ENCODE data around the gene CRYGD.
"Not testable (repeated sequence)": the region's sequence is repeated elsewhere in the genome, so short reads cannot be mapped to it uniquely, and the experiment has no call there.

CRYGD gene

GRCh38 chr2:208101716-208102631, 22.4 kb downstream of the CRYGD start:
- Mint-ChIP-seq H3K9me3 (no peaks in the 10 kb centered on the region), H3K27ac (no peak overlapping the region), H3K4me1 (no peaks in the 10 kb centered on the region), H3K36me3 (no peaks in the 10 kb centered on the region), H3K4me3 (no peak overlapping the region)
- DNase-seq (ENCODE audit: low spot score in 2 of 2) (no peak), ATAC-seq (no peak)

DNA sequence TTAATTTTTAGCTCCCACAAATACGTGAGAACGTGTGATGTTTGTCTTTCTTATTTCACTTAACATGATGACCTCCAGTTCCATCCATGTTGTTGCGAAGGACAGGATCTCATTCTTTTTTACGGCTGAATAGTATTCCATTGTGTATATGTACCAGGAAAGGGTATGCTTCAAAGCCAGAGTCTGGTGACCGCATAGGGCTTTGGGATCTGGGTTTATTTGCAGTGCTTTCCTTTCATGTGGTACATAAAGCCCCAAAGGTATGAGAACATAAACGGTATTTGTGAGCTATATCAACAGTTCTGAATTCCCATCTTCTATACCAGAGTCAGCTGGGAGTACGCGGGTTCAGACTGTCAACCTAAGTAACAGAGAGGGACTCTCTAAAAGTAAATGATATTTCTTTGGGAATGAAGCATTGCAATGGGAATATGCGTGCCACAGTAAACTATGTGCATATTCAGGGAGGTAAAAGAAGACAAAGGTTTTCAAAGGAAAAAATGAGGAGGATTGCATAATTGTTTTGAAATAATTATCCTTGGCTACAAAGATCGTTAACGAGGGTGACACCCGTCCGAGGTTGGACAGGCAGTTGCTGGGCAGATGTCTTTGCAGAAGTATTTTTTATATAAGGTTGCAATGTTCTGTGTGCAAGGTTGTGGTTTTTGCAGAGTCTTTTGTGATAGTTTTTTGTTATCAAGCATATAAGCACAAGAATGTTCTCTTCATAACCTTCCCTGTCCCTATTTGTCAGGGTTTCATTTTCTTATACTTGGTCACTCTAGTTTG, 24.4 kb downstream of the CRYGD start:
- H3K36me3 Mint-ChIP-seq: no peaks in the 10 kb centered on the region
- H3K4me3 Mint-ChIP-seq: no peak overlapping the region
- no peaks in the 10 kb centered on the region for H3K4me1 Mint-ChIP-seq
- ATAC-seq (no peak), DNase-seq (ENCODE audit: low spot score in 2 of 2) (no peak)
- no peaks in the 10 kb centered on the region for H3K9me3 Mint-ChIP-seq
- H3K27ac Mint-ChIP-seq: no peak overlapping the region

- DNase-seq (ENCODE audit: low spot score in 2 of 2); H3K9me3 Mint-ChIP-seq; H3K36me3 Mint-ChIP-seq; ATAC-seq; H3K27ac Mint-ChIP-seq; H3K4me3 Mint-ChIP-seq; H3K4me1 Mint-ChIP-seq: not testable (repeated sequence)
Measured at GRCh38 chr2:208098701-208099100, 25.6 kb downstream of the CRYGD start.

DNA sequence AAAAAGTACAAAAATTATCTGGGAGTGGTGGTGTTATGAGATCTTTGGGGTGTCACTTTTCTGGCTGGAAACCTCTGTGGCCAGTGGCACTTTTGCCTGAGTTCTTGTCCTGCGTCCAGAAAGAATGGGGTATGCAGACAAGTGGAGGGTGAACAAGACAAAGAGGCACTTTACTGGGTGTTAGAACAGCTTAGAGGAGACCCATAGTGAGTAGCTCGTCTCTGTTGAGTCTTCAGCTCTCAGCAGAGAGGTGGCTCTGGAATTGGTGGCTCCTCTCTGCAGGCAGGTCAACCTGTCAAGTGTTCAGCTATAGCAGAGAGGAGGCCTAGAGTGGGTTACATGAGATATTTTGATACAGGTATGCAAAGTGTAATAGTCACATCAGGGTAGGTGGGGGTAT, 26.1 kb downstream of the CRYGD start:
- H3K4me3 Mint-ChIP-seq: no peak overlapping the region
- no peaks in the 10 kb centered on the region for H3K9me3 Mint-ChIP-seq
- no peak overlapping the region for H3K27ac Mint-ChIP-seq
- H3K36me3 Mint-ChIP-seq: no peaks in the 10 kb centered on the region
- no peak for ATAC-seq
- H3K4me1 Mint-ChIP-seq: no peaks in the 10 kb centered on the region
- no peak for DNase-seq (ENCODE audit: low spot score in 2 of 2)

DNA sequence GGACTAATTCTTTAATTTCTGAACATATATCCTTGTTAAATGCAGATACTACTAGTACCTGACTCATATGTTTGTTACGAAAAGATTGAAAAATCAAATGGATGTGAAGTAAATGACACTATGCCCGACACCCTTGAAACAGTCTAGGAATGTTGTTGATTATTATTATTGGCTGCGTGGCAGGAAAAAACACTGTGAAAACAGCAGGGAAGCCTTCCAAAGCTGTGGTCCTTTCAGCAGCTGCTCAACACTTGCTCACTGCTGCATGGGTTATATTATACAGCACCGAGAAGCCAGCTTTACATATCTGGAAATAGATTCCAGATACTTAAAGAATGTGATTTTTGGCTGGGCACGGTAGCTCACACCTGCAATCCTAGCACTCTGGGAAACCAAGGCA, 26.5 kb downstream of the CRYGD start:
- DNase-seq (ENCODE audit: low spot score in 2 of 2) (no peak), ATAC-seq (no peak)
- Mint-ChIP-seq H3K27ac (no peak overlapping the region), H3K36me3 (no peaks in the 10 kb centered on the region), H3K4me3 (no peak overlapping the region), H3K4me1 (no peaks in the 10 kb centered on the region), H3K9me3 (no peaks in the 10 kb centered on the region)

DNA sequence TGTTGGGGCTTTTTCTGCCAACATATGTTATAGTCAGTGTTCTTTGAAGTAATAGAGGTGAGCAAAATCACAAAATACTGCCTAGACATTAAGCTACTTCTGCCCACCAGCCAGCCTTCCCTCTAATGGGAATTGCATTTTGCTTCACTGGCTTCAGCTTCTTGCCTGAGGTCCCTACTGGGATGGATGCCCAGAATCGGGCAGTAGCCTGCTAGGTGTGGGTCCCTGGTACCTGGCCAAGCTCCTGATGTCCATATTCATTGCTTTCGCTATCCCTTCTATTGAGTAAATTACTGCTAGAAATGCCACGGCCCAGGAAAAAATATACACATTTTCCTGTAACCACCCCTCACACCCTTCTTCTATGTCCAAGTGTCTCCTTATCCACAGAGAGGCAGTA, 27.0 kb downstream of the CRYGD start:
- H3K36me3 Mint-ChIP-seq: no peaks in the 10 kb centered on the region
- no peak overlapping the region for H3K27ac Mint-ChIP-seq
- no peak for DNase-seq (ENCODE audit: low spot score in 2 of 2)
- H3K9me3 Mint-ChIP-seq: no peaks in the 10 kb centered on the region
- no peaks in the 10 kb centered on the region for H3K4me1 Mint-ChIP-seq
- ATAC-seq: no peak
- no peak overlapping the region for H3K4me3 Mint-ChIP-seq

GRCh38 chr2:208096080-208096479, 28.2 kb downstream of the CRYGD start:
- Mint-ChIP-seq H3K4me1 (no peaks in the 10 kb centered on the region), H3K27ac (no peak overlapping the region), H3K9me3 (no peaks in the 10 kb centered on the region), H3K4me3 (no peak overlapping the region), H3K36me3 (no peaks in the 10 kb centered on the region)
- ATAC-seq (peak; percentile 51), DNase-seq (ENCODE audit: low spot score in 2 of 2) (no peak)

DNA sequence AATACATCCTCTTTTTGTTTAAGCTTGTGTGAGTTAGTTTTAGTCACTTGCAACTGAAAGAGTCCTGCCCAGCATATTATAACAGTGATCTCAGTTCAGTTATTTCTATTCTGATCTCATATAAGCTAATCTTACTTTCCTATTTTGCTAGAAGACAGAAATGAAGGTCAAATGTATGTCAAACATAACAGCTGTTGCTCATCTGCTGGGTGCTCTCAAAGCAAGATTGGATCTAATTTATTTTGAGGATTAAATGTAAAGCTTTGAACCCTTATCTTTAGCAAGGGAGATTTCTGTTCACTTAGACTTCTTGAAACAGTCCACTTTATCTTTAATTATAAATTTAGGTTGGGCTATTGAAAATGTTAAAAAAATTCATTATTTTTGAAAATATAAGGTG, 31.2 kb downstream of the CRYGD start:
- no peak overlapping the region for H3K27ac Mint-ChIP-seq
- ATAC-seq: no peak

GRCh38 chr2:208092093-208092832, 32.1 kb downstream of the CRYGD start:
- Mint-ChIP-seq H3K27ac (no peak overlapping the region), H3K4me3 (no peak overlapping the region), H3K9me3 (no peaks in the 10 kb centered on the region), H3K4me1 (no peaks in the 10 kb centered on the region), H3K36me3 (no peaks in the 10 kb centered on the region)
- ATAC-seq: no peak
- DNase-seq (ENCODE audit: low spot score in 2 of 2): no peak

More for the DNA sequence above, 31.2 kb downstream of the CRYGD start:
- DNase-seq (ENCODE audit: low spot score in 2 of 2): no peak
- Mint-ChIP-seq H3K9me3 (no peaks in the 10 kb centered on the region), H3K4me3 (no peak overlapping the region), H3K4me1 (no peaks in the 10 kb centered on the region), H3K36me3 (no peaks in the 10 kb centered on the region)

GRCh38 chr2:208090420-208090819, 33.9 kb downstream of the CRYGD start:
- Mint-ChIP-seq H3K4me3 (no peak overlapping the region), H3K36me3 (no peaks in the 10 kb centered on the region), H3K9me3 (no peaks in the 10 kb centered on the region), H3K27ac (no peak overlapping the region), H3K4me1 (no peaks in the 10 kb centered on the region)
- ATAC-seq: no peak
- no peak for DNase-seq (ENCODE audit: low spot score in 2 of 2)

- DNase-seq (ENCODE audit: low spot score in 2 of 2): no peak
- Mint-ChIP-seq H3K4me3 (no peak overlapping the region), H3K27ac (no peak overlapping the region), H3K36me3 (no peaks in the 10 kb centered on the region), H3K9me3 (no peaks in the 10 kb centered on the region), H3K4me1 (no peaks in the 10 kb centered on the region)
- ATAC-seq: no peak
Measured at GRCh38 chr2:208086029-208086428, 38.3 kb downstream of the CRYGD start.

DNA sequence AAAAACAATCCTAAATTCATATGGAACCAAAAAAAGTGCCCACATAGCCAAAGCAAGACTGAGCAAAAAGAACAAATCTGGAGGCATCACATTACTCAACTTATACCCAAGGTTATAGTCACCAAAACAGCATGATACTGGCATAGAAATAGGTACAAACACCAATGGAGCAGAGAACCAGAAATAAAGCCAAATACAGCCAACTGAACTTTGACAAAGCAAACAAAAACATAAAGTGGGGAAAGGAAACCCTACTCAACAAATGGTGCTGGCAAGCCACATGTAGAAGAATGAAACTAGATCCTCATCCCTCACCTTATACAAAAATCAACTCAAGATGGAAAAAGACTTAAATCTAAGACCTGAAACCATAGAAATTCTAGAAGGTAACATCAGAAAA, 40.5 kb downstream of the CRYGD start:
- H3K4me3 Mint-ChIP-seq: no peak overlapping the region
- ATAC-seq (no peak), DNase-seq (ENCODE audit: low spot score in 2 of 2) (no peak)
- H3K27ac Mint-ChIP-seq: no peak overlapping the region
- H3K36me3 Mint-ChIP-seq: no peaks in the 10 kb centered on the region
- H3K4me1 Mint-ChIP-seq: no peaks in the 10 kb centered on the region
- peaks cover 2% of the 10 kb centered on the region for H3K9me3 Mint-ChIP-seq

GRCh38 chr2:208077276-208077675, 47.0 kb downstream of the CRYGD start:
- H3K36me3 Mint-ChIP-seq: no peaks in the 10 kb centered on the region
- H3K27ac Mint-ChIP-seq: no peak overlapping the region
- DNase-seq (ENCODE audit: low spot score in 2 of 2): no peak
- H3K4me1 Mint-ChIP-seq: no peaks in the 10 kb centered on the region
- no peak for ATAC-seq
- H3K9me3 Mint-ChIP-seq: peaks cover 2% of the 10 kb centered on the region
- no peak overlapping the region for H3K4me3 Mint-ChIP-seq

DNA sequence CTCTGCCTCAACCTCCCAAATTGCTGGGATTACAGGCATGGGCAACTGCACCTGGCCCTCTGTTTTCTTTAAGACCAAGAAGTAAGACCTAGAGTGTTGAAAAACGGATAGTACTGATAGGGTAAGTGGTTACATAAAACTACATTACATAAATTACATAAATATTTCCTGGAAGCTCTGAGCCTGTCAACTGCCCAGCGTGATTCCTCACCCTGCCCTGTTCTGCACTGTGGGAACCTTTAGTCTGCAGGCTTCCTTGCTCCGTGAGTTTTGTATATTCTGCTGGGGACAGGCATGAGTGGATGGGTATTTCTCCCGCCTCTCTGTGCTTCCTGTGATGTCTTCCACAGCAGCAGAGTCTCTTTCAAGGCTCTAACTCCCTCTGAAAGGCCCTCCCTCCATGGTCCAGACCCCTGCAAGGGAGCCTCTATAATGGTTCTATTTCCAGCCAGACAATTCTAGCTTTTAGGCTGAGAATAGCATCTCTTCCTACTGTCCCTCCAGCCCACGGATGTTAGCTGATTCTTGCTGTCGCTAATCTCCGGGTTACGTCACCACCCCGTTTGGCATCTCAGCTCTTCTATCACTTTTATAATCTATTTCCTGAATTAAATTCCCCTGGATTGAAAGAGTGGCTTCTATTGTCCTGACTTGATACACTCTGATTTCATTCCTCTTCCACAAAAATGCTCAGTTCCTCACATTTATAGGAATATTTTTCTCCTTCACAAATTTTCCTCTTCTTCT, 49.5 kb downstream of the CRYGD start:
- H3K4me1 Mint-ChIP-seq: no peaks in the 10 kb centered on the region
- H3K9me3 Mint-ChIP-seq: peaks cover 2% of the 10 kb centered on the region
- H3K36me3 Mint-ChIP-seq: no peaks in the 10 kb centered on the region
- no peak overlapping the region for H3K27ac Mint-ChIP-seq
- H3K4me3 Mint-ChIP-seq: no peak overlapping the region
- ATAC-seq (no peak), DNase-seq (ENCODE audit: low spot score in 2 of 2) (no peak)

Measured in stimulated activated effector memory CD8-positive, alpha-beta T cell treated with anti-CD3 and anti-CD28 coated beads, Interleukin-12 subunit alpha, Interleukin-12 subunit beta, amount 100 ng/mL, for 72 hours (primary cell).